Natural killer cell (primary cell): ENCODE data around the gene MYOZ3. TPM values are rescaled to one million over a fixed set of nuclear protein-coding genes. Genes with fewer than 3 reads are reported as not detected.

Source experiments
- ATAC-seq, 3 donors: fragments of 150-1000 bp in 2 of 3; fragments of 200-7000 bp in 1 of 3; cut with Tn5 transposase; 1 replicate in 1 of 3; 2 replicates in 2 of 3; pipeline ENCODE4 v1.10.0; 2021; ENCODE audit warnings: mild to moderate bottlenecking in 2 of 3, moderate library complexity in 2 of 3
- DNase-seq, 2 donors: peaks; one replicate each; pipeline versions ENCODE4 v3.0.0 to v3.0.0-alpha.2; 2013 to 2021; ENCODE audit warnings: mixed read lengths in 1 of 2
- H3K27ac ChIP-seq: one replicate; pipeline ENCODE4 v1.5.1; 2013; ENCODE audit warnings: mild to moderate bottlenecking, low read length
- H3K27me3 ChIP-seq: one replicate; pipeline ENCODE4 v1.6.1; 2013; ENCODE audit warnings: low read length; ENCODE audit not compliant: control insufficient read depth, insufficient read depth
- H3K36me3 ChIP-seq: one replicate; pipeline ENCODE4 v1.6.1; 2013; ENCODE audit warnings: low read length; ENCODE audit not compliant: control insufficient read depth, insufficient read depth
- H3K4me1 ChIP-seq: one replicate; pipeline ENCODE4 v1.6.1; 2013; ENCODE audit warnings: low read length; ENCODE audit not compliant: control insufficient read depth, insufficient read depth
- H3K4me3 ChIP-seq: one replicate; pipeline ENCODE4 v1.5.1; 2013; ENCODE audit warnings: low read length
- H3K9me3 ChIP-seq: one replicate; pipeline ENCODE4 v1.6.1; 2013; ENCODE audit warnings: low read length; ENCODE audit not compliant: control insufficient read depth, insufficient read depth
- H3K27ac Mint-ChIP-seq, 2 donors: one replicate each; pipeline ENCODE4 v1.8.0; 2022; ENCODE audit warnings: mild to moderate bottlenecking in 2 of 2, mixed read lengths in 2 of 2, moderate library complexity in 1 of 2
- H3K27me3 Mint-ChIP-seq, 2 donors: one replicate each; pipeline ENCODE4 v1.8.0; 2022; ENCODE audit warnings: low read depth in 2 of 2, mixed read lengths in 2 of 2
- H3K36me3 Mint-ChIP-seq: one replicate; pipeline ENCODE4 v1.8.0; 2022; ENCODE audit warnings: mixed read lengths
- H3K4me1 Mint-ChIP-seq, 2 donors: one replicate each; pipeline ENCODE4 v1.8.0; 2022; ENCODE audit warnings: mixed read lengths in 2 of 2
- H3K4me3 Mint-ChIP-seq: one replicate; pipeline ENCODE4 v1.8.0; 2022; ENCODE audit warnings: mild to moderate bottlenecking, moderate library complexity, mixed read lengths
- H3K9me3 Mint-ChIP-seq, 2 donors: one replicate each; pipeline ENCODE4 v1.8.0; 2022; ENCODE audit warnings: mixed read lengths in 2 of 2
- WGBS: methylation state at CpG from one replicate; pipeline ENCODE4 v1.1.7; 2013; ENCODE audit warnings: missing lambda C conversion rate; ENCODE audit not compliant: insufficient coverage; 5-methylcytosine and 5-hydroxymethylcytosine counted together
- intact Hi-C: fragments of 100-400 bp; cut with micrococcal nuclease; formaldehyde crosslinking; loops from one replicate; pipeline ENCODE4 v1.14.2; 2022
- total RNA-seq, 4 donors: library from RNA; stranded (reverse); fragments of 120-200 nt in 1 of 4; gene quantifications; one replicate each; pipeline versions ENCODE4 v1.2.3 to v1.2.4, GENCODE V29; 2013 to 2022
- TF ChIP-seq, protein P1 (sequence below): fragments of 200-600 bp; IDR thresholded peaks from one replicate; pipeline ENCODE4 v1.8.0; 2022; ENCODE audit warnings: antibody characterized with exemption

MYOZ3 gene
- total RNA-seq, 3 donors from 2014 or later (not counting 1 experiment from before 2014, with no cell fraction given), result not detected

DNA sequence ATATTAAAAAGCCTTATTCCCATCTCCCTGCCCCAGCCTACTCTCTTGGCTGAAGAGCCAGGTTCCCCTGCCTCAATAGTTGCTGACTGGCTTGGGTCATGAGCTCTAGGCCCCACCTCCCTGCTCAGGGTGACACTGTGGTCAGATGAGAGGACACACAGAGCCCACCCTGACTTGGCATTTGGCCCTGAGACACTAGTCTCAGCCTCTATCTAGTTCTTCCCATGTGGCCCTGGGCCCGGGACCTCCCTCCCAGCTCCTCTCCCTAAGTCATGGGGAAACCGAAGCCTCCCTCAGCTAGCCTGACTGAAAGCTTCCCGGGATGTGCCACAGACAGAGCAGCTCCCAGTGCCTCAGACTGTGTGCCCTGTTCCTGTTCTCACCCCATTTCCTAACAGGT lies 5.8 kb upstream of the MYOZ3 start:
- H3K4me1 ChIP-seq, result peaks cover 12% of the 10 kb centered on the region
- Mint-ChIP-seq H3K27me3 (no peaks in the 10 kb centered on the region), H3K36me3 (no peaks in the 10 kb centered on the region), H3K27ac (no peak overlapping the region), H3K9me3 (no peaks in the 10 kb centered on the region), H3K4me1 (peaks cover 0 to 15% of the 10 kb centered on the region in 2 donors), H3K4me3 (no peak overlapping the region)
- no peaks in the 10 kb centered on the region for H3K27me3 ChIP-seq
- DNase-seq, result no peak
- TF ChIP-seq, protein P1, sequence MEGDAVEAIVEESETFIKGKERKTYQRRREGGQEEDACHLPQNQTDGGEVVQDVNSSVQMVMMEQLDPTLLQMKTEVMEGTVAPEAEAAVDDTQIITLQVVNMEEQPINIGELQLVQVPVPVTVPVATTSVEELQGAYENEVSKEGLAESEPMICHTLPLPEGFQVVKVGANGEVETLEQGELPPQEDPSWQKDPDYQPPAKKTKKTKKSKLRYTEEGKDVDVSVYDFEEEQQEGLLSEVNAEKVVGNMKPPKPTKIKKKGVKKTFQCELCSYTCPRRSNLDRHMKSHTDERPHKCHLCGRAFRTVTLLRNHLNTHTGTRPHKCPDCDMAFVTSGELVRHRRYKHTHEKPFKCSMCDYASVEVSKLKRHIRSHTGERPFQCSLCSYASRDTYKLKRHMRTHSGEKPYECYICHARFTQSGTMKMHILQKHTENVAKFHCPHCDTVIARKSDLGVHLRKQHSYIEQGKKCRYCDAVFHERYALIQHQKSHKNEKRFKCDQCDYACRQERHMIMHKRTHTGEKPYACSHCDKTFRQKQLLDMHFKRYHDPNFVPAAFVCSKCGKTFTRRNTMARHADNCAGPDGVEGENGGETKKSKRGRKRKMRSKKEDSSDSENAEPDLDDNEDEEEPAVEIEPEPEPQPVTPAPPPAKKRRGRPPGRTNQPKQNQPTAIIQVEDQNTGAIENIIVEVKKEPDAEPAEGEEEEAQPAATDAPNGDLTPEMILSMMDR, result no peak
- no peaks in the 10 kb centered on the region for H3K36me3 ChIP-seq
- no peak overlapping the region for H3K4me3 ChIP-seq
- no peaks in the 10 kb centered on the region for H3K9me3 ChIP-seq
- no peak for ATAC-seq
- no peak overlapping the region for H3K27ac ChIP-seq
- WGBS, result 96% methylated on average over 3 of the region's 3 CpGs
- intact Hi-C loops, result no loop called here

DNA sequence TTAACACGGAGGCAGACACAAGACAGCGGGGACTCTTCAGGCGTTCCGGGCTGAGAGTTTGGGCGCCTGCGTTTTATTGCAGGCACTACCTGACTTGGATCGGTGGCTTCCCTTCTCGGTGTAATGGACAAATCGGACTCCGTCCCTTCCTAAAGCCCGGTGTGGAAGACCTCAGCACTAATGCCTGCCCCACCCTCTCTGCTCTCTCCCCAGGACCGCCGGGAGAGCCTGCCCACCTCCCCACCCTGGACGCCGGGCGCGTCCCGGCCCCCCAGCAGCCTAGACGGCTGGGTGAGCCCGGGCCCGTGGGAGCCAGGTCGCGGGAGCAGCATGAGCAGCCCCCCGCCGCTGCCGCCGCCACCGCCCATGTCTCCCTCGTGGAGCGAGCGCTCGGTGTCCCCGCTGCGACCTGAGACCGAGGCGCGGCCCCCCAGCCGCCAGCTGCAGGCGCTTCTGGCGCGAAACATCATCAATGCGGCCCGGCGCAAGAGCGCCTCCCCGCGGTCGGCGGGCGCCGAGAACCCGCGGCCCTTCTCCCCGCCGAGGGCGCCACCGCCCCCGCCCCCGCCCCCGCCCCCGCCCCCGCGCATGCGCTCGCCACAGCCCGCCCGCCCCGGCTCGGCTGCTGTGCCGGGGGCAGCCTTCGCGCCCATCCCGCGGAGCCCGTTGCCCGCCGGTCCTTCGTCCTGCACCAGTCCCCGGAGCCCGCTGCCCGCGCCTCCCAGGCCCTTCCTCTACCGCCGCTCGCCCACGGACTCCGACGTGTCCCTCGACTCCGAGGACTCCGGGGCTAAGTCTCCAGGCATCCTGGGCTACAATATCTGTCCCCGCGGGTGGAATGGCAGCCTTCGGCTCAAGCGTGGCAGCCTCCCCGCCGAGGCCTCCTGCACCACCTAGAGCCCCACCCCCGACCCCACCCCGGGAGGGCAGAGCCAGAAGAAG lies 4.6 kb upstream of the MYOZ3 start:
- H3K27me3 Mint-ChIP-seq, result peaks cover 0 to 3% of the 10 kb centered on the region in 2 donors
- no peaks in the 10 kb centered on the region for H3K36me3 Mint-ChIP-seq
- H3K9me3 ChIP-seq, result no peaks in the 10 kb centered on the region
- H3K4me1 ChIP-seq, result peaks cover 12% of the 10 kb centered on the region
- intact Hi-C loops, result loop anchor here (1.0 kb wide), 1 partner anchor 95 kb away; no protein-coding TSS in a partner anchor
- H3K9me3 Mint-ChIP-seq, result no peaks in the 10 kb centered on the region
- DNase-seq (peak; percentile 83 to 92), ATAC-seq (peak; percentile 93 to 97 (median 94))
- peak overlapping the region in 1 of 2 donors; percentile 48 for H3K27ac Mint-ChIP-seq
- peak overlapping the region; percentile 83 for H3K4me3 Mint-ChIP-seq
- H3K27ac ChIP-seq, result no peak overlapping the region
- TF ChIP-seq, protein P1, result peak; percentile 74
- under 1% methylated on average over 99 of the region's 99 CpGs for WGBS
- H3K4me1 Mint-ChIP-seq, result peaks cover 0 to 15% of the 10 kb centered on the region in 2 donors
- peak overlapping the region; percentile 51 for H3K4me3 ChIP-seq
- H3K36me3 ChIP-seq, result no peaks in the 10 kb centered on the region
- H3K27me3 ChIP-seq, result no peaks in the 10 kb centered on the region

DNA sequence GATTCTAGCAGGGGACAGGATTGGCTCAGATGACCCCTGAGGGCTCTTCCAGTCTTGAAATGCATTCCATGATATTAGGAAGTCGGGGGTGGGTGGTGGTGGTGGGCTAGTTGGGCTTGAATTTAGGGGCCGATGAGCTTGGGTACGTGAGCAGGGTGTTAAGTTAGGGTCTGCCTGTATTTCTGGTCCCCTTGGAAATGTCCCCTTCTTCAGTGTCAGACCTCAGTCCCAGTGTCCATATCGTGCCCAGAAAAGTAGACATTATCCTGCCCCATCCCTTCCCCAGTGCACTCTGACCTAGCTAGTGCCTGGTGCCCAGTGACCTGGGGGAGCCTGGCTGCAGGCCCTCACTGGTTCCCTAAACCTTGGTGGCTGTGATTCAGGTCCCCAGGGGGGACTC lies 2.9 kb upstream of the MYOZ3 start:
- peak overlapping the region; percentile 79 for H3K4me3 Mint-ChIP-seq
- peaks cover 0 to 15% of the 10 kb centered on the region in 2 donors for H3K4me1 Mint-ChIP-seq
- H3K27ac Mint-ChIP-seq, result no peak overlapping the region
- no peak for DNase-seq
- H3K4me1 ChIP-seq, result peaks cover 12% of the 10 kb centered on the region
- no peaks in the 10 kb centered on the region for H3K27me3 ChIP-seq
- intact Hi-C loops, result no loop called here
- peaks cover 0 to 5% of the 10 kb centered on the region in 2 donors for H3K27me3 Mint-ChIP-seq
- ATAC-seq, result no peak
- H3K27ac ChIP-seq, result no peak overlapping the region
- no peaks in the 10 kb centered on the region for H3K9me3 Mint-ChIP-seq
- H3K9me3 ChIP-seq, result no peaks in the 10 kb centered on the region
- WGBS, result 96% methylated on average over 4 of the region's 4 CpGs
- no peaks in the 10 kb centered on the region for H3K36me3 ChIP-seq
- no peak overlapping the region for H3K4me3 ChIP-seq
- TF ChIP-seq, protein P1, result no peak
- H3K36me3 Mint-ChIP-seq, result no peaks in the 10 kb centered on the region
